Liver (tissue), 9 donors: Measurements from ENCODE around the gene SC5D. TPM values are rescaled to one million over a fixed set of nuclear protein-coding genes. Genes with fewer than 3 reads are reported as not detected.

Experiments used
- DNase-seq: peaks from one replicate; pipeline ENCODE4 v3.0.0-alpha.2; 2017; ENCODE audit warnings: low spot score
- H3K27ac ChIP-seq, 2 donors: one replicate each; pipeline ENCODE4 v1.7.0; 2013; ENCODE audit warnings: inconsistent platforms in 2 of 2, low read length in 2 of 2, control low read depth in 1 of 2, low read depth in 1 of 2, mild to moderate bottlenecking in 1 of 2
- H3K27me3 ChIP-seq, 4 donors: one replicate each; pipeline versions ENCODE4 v1.6.1 to v1.7.0; 2013; ENCODE audit warnings: low read length in 3 of 4, inconsistent platforms in 1 of 4, mild to moderate bottlenecking in 1 of 4, moderate library complexity in 1 of 4; ENCODE audit not compliant: control insufficient read depth in 4 of 4, insufficient read depth in 4 of 4
- H3K36me3 ChIP-seq, 4 donors: one replicate each; pipeline versions ENCODE4 v1.6.1 to v1.7.0; 2013; ENCODE audit warnings: low read length in 3 of 4, mild to moderate bottlenecking in 3 of 4, low read depth in 1 of 4, moderate library complexity in 1 of 4; ENCODE audit not compliant: control insufficient read depth in 4 of 4, insufficient read depth in 3 of 4
- H3K4me1 ChIP-seq, 4 donors: one replicate each; pipeline versions ENCODE4 v1.6.1 to v1.7.0; 2013; ENCODE audit warnings: low read length in 3 of 4, mild to moderate bottlenecking in 3 of 4, moderate library complexity in 1 of 4; ENCODE audit not compliant: control insufficient read depth in 4 of 4, insufficient read depth in 4 of 4
- H3K4me3 ChIP-seq, 3 donors: one replicate each; pipeline versions ENCODE4 v1.6.1 to v1.7.0; 2013; ENCODE audit warnings: low read length in 3 of 3, control low read depth in 1 of 3, low read depth in 1 of 3, mild to moderate bottlenecking in 1 of 3
- H3K9ac ChIP-seq, 2 donors: one replicate each; pipeline ENCODE4 v1.7.0; 2013; ENCODE audit warnings: low read length in 2 of 2, mild to moderate bottlenecking in 2 of 2, moderate library complexity in 2 of 2, control low read depth in 1 of 2, low read depth in 1 of 2
- H3K9me3 ChIP-seq, 4 donors: one replicate each; pipeline versions ENCODE4 v1.6.1 to v1.7.0; 2013; ENCODE audit warnings: low read length in 3 of 4; ENCODE audit not compliant: control insufficient read depth in 4 of 4
- EGR1 ChIP-seq, 2 donors: IDR thresholded peaks; 2 replicates each; pipeline ENCODE4 v1.6.1; 2016 to 2018; ENCODE audit warnings: antibody characterized with exemption in 2 of 2, low read depth in 2 of 2
- FOXA1 ChIP-seq: IDR thresholded peaks from 2 replicates; pipeline ENCODE4 v1.6.1; 2016; ENCODE audit warnings: antibody characterized with exemption
- GABPA ChIP-seq, 2 donors: IDR thresholded peaks in 1 of 2; conservative IDR thresholded peaks in 1 of 2; 2 replicates each; pipeline ENCODE4 v1.6.1; 2016; ENCODE audit warnings: antibody characterized with exemption in 2 of 2, mild to moderate bottlenecking in 1 of 2, moderate library complexity in 1 of 2
- HNF4A ChIP-seq, 2 donors: conservative IDR thresholded peaks; 2 replicates each; pipeline ENCODE4 v1.6.1; 2016; ENCODE audit warnings: antibody characterized with exemption in 2 of 2, mild to moderate bottlenecking in 2 of 2
- JUND ChIP-seq, 2 donors: IDR thresholded peaks; 2 replicates each; pipeline ENCODE4 v1.6.1; 2016; ENCODE audit warnings: antibody characterized with exemption in 2 of 2
- NR2F2 ChIP-seq: IDR thresholded peaks from 2 replicates; pipeline ENCODE4 v1.6.1; 2016; ENCODE audit warnings: antibody characterized with exemption
- RAD21 ChIP-seq, 2 donors: IDR thresholded peaks; 2 replicates each; pipeline ENCODE4 v1.6.1; 2016; ENCODE audit warnings: antibody characterized with exemption in 2 of 2, mild to moderate bottlenecking in 2 of 2
- REST ChIP-seq: IDR thresholded peaks from 2 replicates; pipeline ENCODE4 v1.6.1; 2016; ENCODE audit warnings: antibody characterized with exemption, mild to moderate bottlenecking
- RXRA ChIP-seq, 2 donors: IDR thresholded peaks; 2 replicates each; pipeline ENCODE4 v1.6.1; 2017 to 2018; ENCODE audit warnings: antibody characterized with exemption in 2 of 2, mild to moderate bottlenecking in 1 of 2
- TAF1 ChIP-seq: conservative IDR thresholded peaks from 2 replicates; pipeline ENCODE4 v1.6.1; 2016; ENCODE audit warnings: antibody characterized with exemption, mild to moderate bottlenecking
- YY1 ChIP-seq: IDR thresholded peaks from 2 replicates; pipeline ENCODE4 v1.6.1; 2016; ENCODE audit warnings: antibody characterized with exemption, mild to moderate bottlenecking
- WGBS: extraction: QIAGEN DNeasy Blood & Tissue Kit; methylation state at CpG from one replicate; pipeline ENCODE4 v1.1.7; 2013; 5-methylcytosine and 5-hydroxymethylcytosine counted together
- polyA plus RNA-seq, 2 donors: library from polyadenylated mRNA; stranded (reverse) in 1 of 2; unstranded in 1 of 2; fragments of 200-250 nt in 1 of 2; fragments of >200 nt in 1 of 2; fragmentation: Nextera tagmentation in 1 of 2; extraction: Ambion mirVana in 1 of 2; gene quantifications; one replicate each; pipeline versions ENCODE4 v1.2.1 to v1.2.3, GENCODE V29; 2013 to 2015
- total RNA-seq, 2 donors: library from RNA; depleted of rRNA; stranded (reverse); fragments of >200 nt; gene quantifications; one replicate each; pipeline ENCODE4 v1.2.3, GENCODE V29; 2014
- TF ChIP-seq, protein P1 (sequence below): fragments of 150-350 bp; IDR thresholded peaks from 2 replicates; pipeline ENCODE4 v1.5.1; 2017; ENCODE audit warnings: improper control_type of control experiment, low read depth, low read length; ENCODE audit not compliant: missing input control
- TF ChIP-seq, protein P2 (sequence below): IDR thresholded peaks from 2 replicates; pipeline ENCODE4 v1.6.1; 2016; ENCODE audit warnings: antibody characterized with exemption
- TF ChIP-seq, protein P3 (sequence below): IDR thresholded peaks from 2 replicates; pipeline ENCODE4 v1.6.1; 2016; ENCODE audit warnings: antibody characterized with exemption
- donor health status: healthy.
- donor health status: healthy.
- donor health status: healthy.
- donor health status: healthy.
- donor health status: healthy.

Gene SC5D
- total and polyA plus RNA-seq, 4 donors: 80.1 to 282 (median 153) TPM

- Histone ChIP-seq H3K4me3 (no peak overlapping the region), H3K27ac (no peak overlapping the region), H3K4me1 (no peaks in the 10 kb centered on the region), H3K27me3 (no peaks in the 10 kb centered on the region), H3K9ac (no peak overlapping the region), H3K36me3 (no peaks in the 10 kb centered on the region), H3K9me3 (no peaks in the 10 kb centered on the region)
- WGBS: 78% methylated on average over 4 of the region's 4 CpGs
- DNase-seq: no peak
- TF ChIP-seq, protein P1, sequence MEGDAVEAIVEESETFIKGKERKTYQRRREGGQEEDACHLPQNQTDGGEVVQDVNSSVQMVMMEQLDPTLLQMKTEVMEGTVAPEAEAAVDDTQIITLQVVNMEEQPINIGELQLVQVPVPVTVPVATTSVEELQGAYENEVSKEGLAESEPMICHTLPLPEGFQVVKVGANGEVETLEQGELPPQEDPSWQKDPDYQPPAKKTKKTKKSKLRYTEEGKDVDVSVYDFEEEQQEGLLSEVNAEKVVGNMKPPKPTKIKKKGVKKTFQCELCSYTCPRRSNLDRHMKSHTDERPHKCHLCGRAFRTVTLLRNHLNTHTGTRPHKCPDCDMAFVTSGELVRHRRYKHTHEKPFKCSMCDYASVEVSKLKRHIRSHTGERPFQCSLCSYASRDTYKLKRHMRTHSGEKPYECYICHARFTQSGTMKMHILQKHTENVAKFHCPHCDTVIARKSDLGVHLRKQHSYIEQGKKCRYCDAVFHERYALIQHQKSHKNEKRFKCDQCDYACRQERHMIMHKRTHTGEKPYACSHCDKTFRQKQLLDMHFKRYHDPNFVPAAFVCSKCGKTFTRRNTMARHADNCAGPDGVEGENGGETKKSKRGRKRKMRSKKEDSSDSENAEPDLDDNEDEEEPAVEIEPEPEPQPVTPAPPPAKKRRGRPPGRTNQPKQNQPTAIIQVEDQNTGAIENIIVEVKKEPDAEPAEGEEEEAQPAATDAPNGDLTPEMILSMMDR: no peak
- TF ChIP-seq TAF1: no peak
- no peak for TF ChIP-seq YY1
These were observed 47.5 kb downstream of the SC5D start for GRCh38 chr11:121340032-121340580.

- no peak for DNase-seq
- TF ChIP-seq TAF1: no peak
- TF ChIP-seq FOXA1: no peak
- TF ChIP-seq, protein P2, sequence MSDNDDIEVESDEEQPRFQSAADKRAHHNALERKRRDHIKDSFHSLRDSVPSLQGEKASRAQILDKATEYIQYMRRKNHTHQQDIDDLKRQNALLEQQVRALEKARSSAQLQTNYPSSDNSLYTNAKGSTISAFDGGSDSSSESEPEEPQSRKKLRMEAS: no peak
- TF ChIP-seq EGR1 (IDR thresholded peaks at IDR 0.05; ENCODE audit: low read depth in 2 of 2): no peak
- TF ChIP-seq HNF4A (conservative IDR thresholded peaks at IDR 0.05): no peak
- TF ChIP-seq REST: no peak
- TF ChIP-seq GABPA (IDR thresholded peaks at IDR 0.05 in 1 of 2, conservative IDR thresholded peaks at IDR 0.05 in 1 of 2): no peak
- TF ChIP-seq JUND (IDR thresholded peaks at IDR 0.05): no peak
- no peak for TF ChIP-seq NR2F2
- H3K27ac ChIP-seq: no peak overlapping the region
These were observed 49.0 kb downstream of the SC5D start for GRCh38 chr11:121341609-121342008.

GRCh38 chr11:121344824-121345223, 52.3 kb downstream of the SC5D start:
- Histone ChIP-seq H3K27ac (no peak overlapping the region), H3K9me3 (no peaks in the 10 kb centered on the region), H3K36me3 (no peaks in the 10 kb centered on the region), H3K4me1 (peaks cover 0 to 10% (median 7%) of the 10 kb centered on the region in 4 donors), H3K27me3 (no peaks in the 10 kb centered on the region), H3K9ac (no peak overlapping the region), H3K4me3 (no peak overlapping the region)
- no peak for DNase-seq
- TF ChIP-seq EGR1 (IDR thresholded peaks at IDR 0.05; ENCODE audit: low read depth in 2 of 2): no peak
- no peak for TF ChIP-seq NR2F2
- TF ChIP-seq, protein P3, sequence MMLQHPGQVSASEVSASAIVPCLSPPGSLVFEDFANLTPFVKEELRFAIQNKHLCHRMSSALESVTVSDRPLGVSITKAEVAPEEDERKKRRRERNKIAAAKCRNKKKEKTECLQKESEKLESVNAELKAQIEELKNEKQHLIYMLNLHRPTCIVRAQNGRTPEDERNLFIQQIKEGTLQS: no peak
- TF ChIP-seq TAF1: no peak
- TF ChIP-seq HNF4A (conservative IDR thresholded peaks at IDR 0.05): no peak
- TF ChIP-seq RAD21 (IDR thresholded peaks at IDR 0.05): no peak
- no peak for TF ChIP-seq YY1
- no peak for TF ChIP-seq JUND (IDR thresholded peaks at IDR 0.05)
- no peak for TF ChIP-seq RXRA (IDR thresholded peaks at IDR 0.05)
- TF ChIP-seq, protein P1: no peak
- TF ChIP-seq, protein P2: no peak
- TF ChIP-seq REST: no peak

More at GRCh38 chr11:121341609-121342008, 49.0 kb downstream of the SC5D start:
- Histone ChIP-seq H3K36me3 (no peaks in the 10 kb centered on the region), H3K27me3 (no peaks in the 10 kb centered on the region), H3K4me3 (no peak overlapping the region), H3K9me3 (no peaks in the 10 kb centered on the region), H3K9ac (no peak overlapping the region), H3K4me1 (no peaks in the 10 kb centered on the region)
- 79% methylated on average over 4 of the region's 4 CpGs for WGBS
